Transverse colon (tissue), 3 donors: ENCODE results near the gene KIF1B.

Experiments
- CTCF ChIP-seq, 5 experiments: fragments of 200-600 bp in 3 of 5; fragments of 450-650 bp in 2 of 5; sonication (generic) in 3 of 5; IDR thresholded peaks; 1 replicate in 2 of 5; 2 replicates in 3 of 5; pipeline ENCODE4 v1.5.1; 2016 to 2017; ENCODE audit warnings: antibody characterized with exemption in 5 of 5, inconsistent platforms in 3 of 5, mild to moderate bottlenecking in 2 of 5, moderate library complexity in 1 of 5
- POLR2A ChIP-seq: fragments of 450-650 bp; IDR thresholded peaks from one replicate; pipeline ENCODE4 v1.6.1; 2016; ENCODE audit warnings: antibody characterized with exemption, mild to moderate bottlenecking, moderate library complexity

GRCh38 chr1:10291705-10292104 lies 81.3 kb downstream of the KIF1B start:
- TF ChIP-seq CTCF (IDR thresholded peaks at IDR 0.05): no peak
- TF ChIP-seq POLR2A: no peak
